Thyroid gland (tissue), 4 donors: Measurements from ENCODE around the gene ANKRD55.

Source experiments
- CTCF ChIP-seq, 6 experiments: fragments of 200-600 bp in 3 of 6; fragments of 450-650 bp in 3 of 6; sonication (generic) in 3 of 6; IDR thresholded peaks; one replicate each; pipeline ENCODE4 v1.5.1; 2016 to 2019; ENCODE audit warnings: antibody characterized with exemption in 6 of 6, mild to moderate bottlenecking in 2 of 6, inconsistent platforms in 1 of 6, moderate library complexity in 1 of 6
- POLR2A ChIP-seq, 2 donors: fragments of 450-650 bp; IDR thresholded peaks; one replicate each; pipeline ENCODE4 v1.6.1; 2017; ENCODE audit warnings: antibody characterized with exemption in 2 of 2, mild to moderate bottlenecking in 2 of 2, moderate library complexity in 1 of 2

GRCh38 chr5:56071470-56071869 is 161.7 kb downstream of the ANKRD55 start:
- TF ChIP-seq CTCF (IDR thresholded peaks at IDR 0.05) (no peak), POLR2A (IDR thresholded peaks at IDR 0.05) (no peak)
